Cardiac muscle cell (in vitro differentiated cells and primary cell): Measurements from ENCODE around the gene SPATA2. TPM values are rescaled to one million over a fixed set of nuclear protein-coding genes. Genes with fewer than 3 reads are reported as not detected.
"Not testable (repeated sequence)": the region's sequence is repeated elsewhere in the genome, so short reads cannot be mapped to it uniquely, and the experiment has no call there.

ENCODE experiments used
- DNase-seq, 2 donors: peaks; one replicate each; pipeline versions ENCODE4 v3.0.0 to v3.0.0-alpha.2; 2010 to 2017; ENCODE audit warnings: low read depth in 1 of 2, low spot score in 1 of 2
- H3K27ac ChIP-seq: fragments of 200-600 bp; sonication (generic); 2 replicates; pipeline ENCODE4 v1.5.1; 2016
- H3K27me3 ChIP-seq: fragments of 200-600 bp; sonication (generic); 2 replicates; pipeline ENCODE4 v1.6.0; 2016; ENCODE audit warnings: control low read depth
- H3K36me3 ChIP-seq: fragments of 200-600 bp; sonication (generic); 2 replicates; pipeline ENCODE4 v1.5.1; 2016; ENCODE audit warnings: control low read depth
- H3K4me1 ChIP-seq: fragments of 200-600 bp; sonication (generic); 2 replicates; pipeline ENCODE4 v1.8.1; 2017; ENCODE audit warnings: low read depth, mild to moderate bottlenecking, mixed run types
- H3K4me3 ChIP-seq: fragments of 200-600 bp; sonication (generic); 2 replicates; pipeline ENCODE4 v1.5.1; 2016; ENCODE audit warnings: mild to moderate bottlenecking
- H3K9me3 ChIP-seq: fragments of 200-600 bp; sonication (generic); 2 replicates; pipeline ENCODE4 v1.5.1; 2017; ENCODE audit warnings: low read depth, mild to moderate bottlenecking, control low read depth
- CTCF ChIP-seq: IDR thresholded peaks from 2 replicates; pipeline ENCODE4 v1.5.1; 2012; ENCODE audit warnings: low read depth, mild to moderate bottlenecking, low read length
- polyA plus RNA-seq: library from polyadenylated mRNA; unstranded; fragments of >200 nt; fragmentation: Nextera tagmentation; extraction: Ambion mirVana; gene quantifications from 2 replicates; pipeline ENCODE4 v1.2.1, GENCODE V29; 2016
- total RNA-seq: library from RNA; depleted of rRNA; stranded (reverse); fragments of >200 nt; gene quantifications from 2 replicates; pipeline ENCODE4 v1.2.3, GENCODE V29; 2016

The SPATA2 gene
- total and polyA plus RNA-seq, 2 experiments from 2014 or later = 6.0 to 9.4 TPM

GRCh38 chr20:49904440-49905214 lies 10.7 kb downstream of the SPATA2 start:
- H3K27me3 ChIP-seq = no peaks in the 10 kb centered on the region
- no peak for DNase-seq
- H3K27ac ChIP-seq = no peak overlapping the region
- H3K36me3 ChIP-seq = peaks cover 22% of the 10 kb centered on the region
- H3K4me3 ChIP-seq = no peak overlapping the region
- peaks cover 2% of the 10 kb centered on the region for H3K4me1 ChIP-seq
- no peaks in the 10 kb centered on the region for H3K9me3 ChIP-seq
- no peak for TF ChIP-seq CTCF

- no peak overlapping the region for H3K4me3 ChIP-seq
- H3K4me1 ChIP-seq = no peaks in the 10 kb centered on the region
- peak overlapping the region; percentile 27 for H3K27ac ChIP-seq
- H3K36me3 ChIP-seq = peaks cover 15% of the 10 kb centered on the region
- no peaks in the 10 kb centered on the region for H3K27me3 ChIP-seq
- H3K9me3 ChIP-seq = no peaks in the 10 kb centered on the region
- no peak for TF ChIP-seq CTCF
- peak in 1 of 2 donors; percentile 32 for DNase-seq
These were observed 13.7 kb downstream of the SPATA2 start for GRCh38 chr20:49901588-49901987.

GRCh38 chr20:49899541-49900383 lies 15.6 kb downstream of the SPATA2 start:
- no peaks in the 10 kb centered on the region for H3K4me1 ChIP-seq
- no peak for TF ChIP-seq CTCF

GRCh38 chr20:49896204-49896603 lies 19.1 kb downstream of the SPATA2 start:
- no peak overlapping the region for H3K27ac ChIP-seq
- no peak for TF ChIP-seq CTCF
- no peaks in the 10 kb centered on the region for H3K9me3 ChIP-seq
- no peak for DNase-seq
- no peaks in the 10 kb centered on the region for H3K27me3 ChIP-seq
- no peak overlapping the region for H3K4me3 ChIP-seq
- peaks cover 25% of the 10 kb centered on the region for H3K4me1 ChIP-seq
- no peaks in the 10 kb centered on the region for H3K36me3 ChIP-seq

More at GRCh38 chr20:49899541-49900383, 15.6 kb downstream of the SPATA2 start:
- Histone ChIP-seq H3K27ac (no peak overlapping the region), H3K36me3 (peaks cover 7% of the 10 kb centered on the region), H3K4me3 (no peak overlapping the region), H3K27me3 (no peaks in the 10 kb centered on the region), H3K9me3 (no peaks in the 10 kb centered on the region)
- DNase-seq = no peak

GRCh38 chr20:49895474-49896093 lies 19.7 kb downstream of the SPATA2 start:
- not testable (repeated sequence) for H3K36me3 ChIP-seq

More at GRCh38 chr20:49895474-49896093, 19.7 kb downstream of the SPATA2 start:
- not testable (repeated sequence) for H3K4me3 ChIP-seq, H3K27ac ChIP-seq, H3K9me3 ChIP-seq, H3K27me3 ChIP-seq, DNase-seq
- H3K4me1 ChIP-seq = peaks cover 31% of the 10 kb centered on the region
